H1 (cell line): ENCODE results near the gene FAM83F. TPM values are rescaled to one million over a fixed set of nuclear protein-coding genes. Genes with fewer than 3 reads are reported as not detected.
A peak's percentile ranks its signal among the peaks of the same experiment; 100 is the strongest.

Source experiments
- RBBP5 ChIP-seq: IDR thresholded peaks from 2 replicates; pipeline ENCODE4 v1.7.1; 2012; ENCODE audit warnings: low read depth, mild to moderate bottlenecking, inconsistent platforms, low read length, moderate library complexity, borderline replicate concordance
- TCF12 ChIP-seq: IDR thresholded peaks from 2 replicates; pipeline ENCODE4 v1.6.1; 2011; ENCODE audit warnings: low read depth, mild to moderate bottlenecking, low read length
- YY1 ChIP-seq: IDR thresholded peaks from 2 replicates; pipeline ENCODE4 v1.6.1; 2011; ENCODE audit warnings: low read depth, mild to moderate bottlenecking, low read length
- polyA plus RNA-seq, 7 experiments: library from polyadenylated mRNA; depleted of rRNA in 3 of 7; stranded (reverse) in 5 of 7; unstranded in 2 of 7; fragments of >200 nt in 5 of 7; fragments of 200-250 nt in 2 of 7; gene quantifications; 1 replicate in 5 of 7; 2 replicates in 1 of 7; 4 replicates in 1 of 7; pipeline versions ENCODE4 v1.2.1 to v1.2.3, GENCODE V29; 2011 to 2013; ENCODE audit warnings: missing spikeins in 2 of 7, mixed read lengths in 2 of 7
- total RNA-seq: library from RNA; stranded (reverse); fragmentation: NEBNext Ultra II Directional; extraction: Animal tissue kit (Norgen Biotek cat#: 25700); gene quantifications from 2 replicates; pipeline ENCODE4 v1.2.1, GENCODE V29; 2021

The FAM83F gene
- total and polyA plus RNA-seq, 2 of the 8 experiments (the other 6 are each of a cell fraction or from before 2014, with no cell fraction given), result 8.6 to 18.9 TPM

DNA sequence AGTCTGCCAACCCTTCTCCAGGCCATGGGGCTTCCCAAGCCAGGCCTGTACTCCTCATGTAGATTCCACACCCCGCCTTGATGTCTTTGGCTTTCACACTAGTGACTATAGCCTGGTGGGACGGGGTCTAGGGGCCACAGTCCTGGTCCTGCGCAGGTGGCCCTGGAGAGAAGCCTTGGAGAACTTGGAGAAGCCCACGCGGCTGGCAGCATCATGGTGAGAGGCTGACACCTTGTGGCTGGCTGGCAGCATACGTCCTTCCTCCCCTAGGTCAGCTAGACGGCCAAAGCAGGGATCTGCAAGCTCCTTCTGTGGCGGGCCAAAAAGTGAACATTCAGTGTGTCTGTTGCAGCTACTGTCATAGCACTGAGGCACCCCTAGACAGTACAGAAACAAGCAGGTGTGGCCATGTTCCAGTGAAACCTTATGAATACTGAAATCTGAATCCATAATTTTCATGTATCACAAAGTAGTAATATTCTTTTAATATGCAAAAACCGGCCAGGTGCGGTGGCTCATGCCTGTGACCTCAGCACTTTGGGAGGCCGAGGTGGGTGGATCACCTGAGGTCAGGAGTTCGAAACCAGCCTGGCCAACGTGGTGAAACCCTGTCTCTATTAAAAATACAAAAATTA is 42.0 kb downstream of the FAM83F start (continued):
- 0 out of 2 replicates have a peak, but pooled peaks have one; percentile 55 for TF ChIP-seq TCF12
- TF ChIP-seq YY1, result 0 out of 2 replicates have a peak, but pooled peaks have one; percentile 34
- TF ChIP-seq RBBP5, result no peak
